LNCaP clone FGC (cell line): ENCODE measurements around the gene KEL.

Experiments used
- DNase-seq: peaks from one replicate; pipeline ENCODE4 v3.0.0-alpha.2; 2011; ENCODE audit warnings: low read depth
- H3K4me3 ChIP-seq: 2 replicates; pipeline ENCODE4 v1.5.1; 2011; ENCODE audit warnings: mild to moderate bottlenecking, low read depth, low read length, control low read depth
- CTCF ChIP-seq: IDR thresholded peaks from 2 replicates; pipeline ENCODE4 v1.5.1; 2012; ENCODE audit warnings: mild to moderate bottlenecking; ENCODE audit not compliant: control insufficient read depth, insufficient read depth; ENCODE audit errors: extremely low read depth

Gene KEL

GRCh38 chr7:142960955-142961512, 1.1 kb downstream of the KEL start:
- H3K4me3 ChIP-seq, result no peak overlapping the region
- peak; percentile 47 for TF ChIP-seq CTCF
- DNase-seq, result no peak

GRCh38 chr7:142959202-142959601, 3.0 kb downstream of the KEL start:
- H3K4me3 ChIP-seq, result no peak overlapping the region
- DNase-seq, result no peak
- no peak for TF ChIP-seq CTCF

- no peak for TF ChIP-seq CTCF
- no peak overlapping the region for H3K4me3 ChIP-seq
- DNase-seq, result no peak
Measured at GRCh38 chr7:142957723-142958122, 4.4 kb downstream of the KEL start.

GRCh38 chr7:142956951-142957623, 5.1 kb downstream of the KEL start:
- H3K4me3 ChIP-seq, result no peak overlapping the region
- no peak for TF ChIP-seq CTCF
- DNase-seq, result no peak

GRCh38 chr7:142954680-142955268, 7.4 kb downstream of the KEL start:
- TF ChIP-seq CTCF, result no peak
- no peak for DNase-seq
- no peak overlapping the region for H3K4me3 ChIP-seq

- no peak for TF ChIP-seq CTCF
- no peak overlapping the region for H3K4me3 ChIP-seq
- no peak for DNase-seq
Measured at GRCh38 chr7:142950235-142950634, 11.9 kb downstream of the KEL start.

- TF ChIP-seq CTCF, result no peak
- H3K4me3 ChIP-seq, result no peak overlapping the region
- DNase-seq, result no peak
Measured at GRCh38 chr7:142948603-142949002, 13.6 kb downstream of the KEL start.
